SK-N-SH (cell line): ENCODE data around the gene SDF4. TPM values are rescaled to one million over a fixed set of nuclear protein-coding genes. Genes with fewer than 3 reads are reported as not detected.
A peak's percentile ranks its signal among the peaks of the same experiment; 100 is the strongest.

Source experiments
- CTCF ChIA-PET: fragments of 300-600, 350-600 bp; formaldehyde crosslinking; extraction: SDS; loops from one replicate; lab custom pipeline; 2021; lab: Yijun Ruan, JAX
- POLR2A ChIA-PET: fragments of 350-600 bp; sonication (Branson Sonifier 250); formaldehyde crosslinking; extraction: SDS; loops from one replicate; lab custom pipeline; 2020; ENCODE audit warnings: antibody characterized with exemption, inconsistent platforms; lab: Yijun Ruan, JAX
- DNase-seq: peaks from one replicate; pipeline ENCODE4 v3.0.0; 2012
- H2AFZ ChIP-seq: fragments of 200-600 bp; sonication (generic); 2 replicates; pipeline ENCODE4 v1.8.1; 2016; ENCODE audit warnings: antibody characterized with exemption, mild to moderate bottlenecking, low read depth
- H3F3A ChIP-seq: fragments of 200-600 bp; sonication (generic); replicated peaks from 2 replicates; pipeline ENCODE3; 2016; ENCODE audit warnings: antibody characterized with exemption, mild to moderate bottlenecking; ENCODE audit not compliant: insufficient read depth
- H3K27ac ChIP-seq, 2 experiments: fragments of 200-500 bp in 1 of 2; fragments of 200-600 bp in 1 of 2; sonication (Bioruptor generic) in 1 of 2; sonication (generic), shearing (Covaris generic) in 1 of 2; 2 replicates each; pipeline versions ENCODE4 v1.5.1 to v1.6.1; 2014 to 2016; ENCODE audit warnings: low read depth in 2 of 2, inconsistent platforms in 1 of 2, low read length in 1 of 2, mild to moderate bottlenecking in 1 of 2, mixed read lengths in 1 of 2
- H3K27me3 ChIP-seq: fragments of 200-600 bp; sonication (generic), shearing (Covaris generic); 2 replicates; pipeline ENCODE4 v1.6.1; 2016; ENCODE audit warnings: mixed run types; ENCODE audit not compliant: insufficient read depth
- H3K36me3 ChIP-seq, 2 experiments: fragments of 200-500 bp in 1 of 2; fragments of 200-600 bp in 1 of 2; sonication (Bioruptor generic) in 1 of 2; sonication (generic) in 1 of 2; replicated peaks in 1 of 2; 2 replicates each; pipeline versions ENCODE3 to v1.5.1; 2014 to 2016; ENCODE audit warnings: low read length in 1 of 2, mild to moderate bottlenecking in 1 of 2; ENCODE audit not compliant: insufficient read depth in 2 of 2, control insufficient read depth in 1 of 2
- H3K4me1 ChIP-seq, 2 experiments: fragments of 200-500 bp in 1 of 2; fragments of 200-600 bp in 1 of 2; sonication (Bioruptor generic) in 1 of 2; sonication (generic), shearing (Covaris generic) in 1 of 2; 2 replicates each; pipeline versions ENCODE4 v1.5.1 to v1.6.1; 2014 to 2016; ENCODE audit warnings: low read depth in 1 of 2, low read length in 1 of 2, mixed run types in 1 of 2; ENCODE audit not compliant: insufficient read depth in 2 of 2, control insufficient read depth in 1 of 2
- H3K4me2 ChIP-seq: fragments of 200-600 bp; sonication (generic), shearing (Covaris generic); 2 replicates; pipeline ENCODE4 v1.6.1; 2017; ENCODE audit warnings: mixed run types
- H3K4me3 ChIP-seq, 2 experiments: fragments of 200-500 bp in 1 of 2; fragments of 200-600 bp in 1 of 2; sonication (Bioruptor generic) in 1 of 2; sonication (generic), shearing (Covaris generic) in 1 of 2; 2 replicates each; pipeline versions ENCODE4 v1.5.1 to v1.8.1; 2014 to 2016; ENCODE audit warnings: low read depth in 2 of 2, inconsistent platforms in 1 of 2, low read length in 1 of 2, mild to moderate bottlenecking in 1 of 2, mixed read lengths in 1 of 2, moderate library complexity in 1 of 2
- H3K79me2 ChIP-seq: fragments of 200-600 bp; sonication (generic); 2 replicates; pipeline ENCODE4 v1.8.1; 2017; ENCODE audit warnings: mild to moderate bottlenecking; ENCODE audit not compliant: insufficient read depth
- H3K9ac ChIP-seq: fragments of 200-600 bp; sonication (generic); 2 replicates; pipeline ENCODE4 v1.6.1; 2017; ENCODE audit warnings: mixed run types
- H3K9me2 ChIP-seq: fragments of 200-600 bp; sonication (generic); 2 replicates; pipeline ENCODE4 v1.6.1; 2017; ENCODE audit warnings: mixed run types
- H3K9me3 ChIP-seq: fragments of 200-600 bp; sonication (generic); 2 replicates; pipeline ENCODE4 v1.6.1; 2017; ENCODE audit warnings: mixed run types, mild to moderate bottlenecking, moderate library complexity
- H4K20me1 ChIP-seq: fragments of 200-600 bp; sonication (generic); 2 replicates; pipeline ENCODE4 v1.6.1; 2017; ENCODE audit warnings: mild to moderate bottlenecking, mixed run types; ENCODE audit not compliant: insufficient read depth
- CHD2 ChIP-seq: fragments of 150-350 bp; IDR thresholded peaks from 2 replicates; pipeline ENCODE4 v1.6.1; 2018; ENCODE audit warnings: low read length; ENCODE audit not compliant: partially characterized antibody
- ELF1 ChIP-seq: IDR thresholded peaks from 2 replicates; pipeline ENCODE4 v1.4.0; 2012
- FOXM1 ChIP-seq: IDR thresholded peaks from 2 replicates; pipeline ENCODE4 v1.4.0; 2012; ENCODE audit warnings: low read depth, mild to moderate bottlenecking
- GABPA ChIP-seq: IDR thresholded peaks from 2 replicates; pipeline ENCODE4 v1.4.0; 2012; ENCODE audit warnings: low read depth, mild to moderate bottlenecking
- GATA2 ChIP-seq: sonication (generic); formaldehyde crosslinking; IDR thresholded peaks from 2 replicates; pipeline ENCODE4 v1.5.0; 2020; ENCODE audit warnings: mild to moderate bottlenecking, missing genetic modification reagents
- IRF3 ChIP-seq: fragments of 150-350 bp; IDR thresholded peaks from 2 replicates; pipeline ENCODE4 v1.6.1; 2016; ENCODE audit warnings: mild to moderate bottlenecking, low read depth, low read length
- MEF2A ChIP-seq: IDR thresholded peaks from 2 replicates; pipeline ENCODE4 v1.4.0; 2012; ENCODE audit warnings: low read depth, borderline replicate concordance
- MXI1 ChIP-seq: IDR thresholded peaks from 2 replicates; pipeline ENCODE4 v1.6.1; 2012; ENCODE audit warnings: mild to moderate bottlenecking, low read depth, low read length, improper control_type of control experiment
- NFIC ChIP-seq: IDR thresholded peaks from 2 replicates; pipeline ENCODE4 v1.4.0; 2012; ENCODE audit warnings: borderline replicate concordance
- POLR2AphosphoS5 ChIP-seq: IDR thresholded peaks from 2 replicates; pipeline ENCODE4 v1.6.1; 2012; ENCODE audit warnings: low read depth, low read length
- RFX5 ChIP-seq: IDR thresholded peaks from 2 replicates; pipeline ENCODE4 v1.6.1; 2012; ENCODE audit warnings: mild to moderate bottlenecking, improper control_type of control experiment, low read length
- RXRA ChIP-seq: IDR thresholded peaks from 2 replicates; pipeline ENCODE4 v1.4.0; 2012; ENCODE audit warnings: low read depth, mild to moderate bottlenecking, borderline replicate concordance
- SIN3A ChIP-seq: IDR thresholded peaks from 2 replicates; pipeline ENCODE4 v1.6.1; 2012; ENCODE audit warnings: low read depth, mild to moderate bottlenecking, low read length, moderate library complexity, borderline replicate concordance
- TCF12 ChIP-seq: IDR thresholded peaks from 2 replicates; pipeline ENCODE4 v1.4.0; 2012
- TEAD4 ChIP-seq: IDR thresholded peaks from 2 replicates; pipeline ENCODE4 v1.4.0; 2012; ENCODE audit warnings: mild to moderate bottlenecking, borderline replicate concordance; ENCODE audit not compliant: insufficient read depth
- USF1 ChIP-seq: IDR thresholded peaks from 2 replicates; pipeline ENCODE4 v1.4.0; 2012; ENCODE audit warnings: low read depth, borderline replicate concordance
- YY1 ChIP-seq: IDR thresholded peaks from 2 replicates; pipeline ENCODE4 v1.4.0; 2012; ENCODE audit warnings: low read depth, mild to moderate bottlenecking
- ZBTB33 ChIP-seq: IDR thresholded peaks from 2 replicates; pipeline ENCODE4 v1.4.0; 2012; ENCODE audit warnings: low read depth, borderline replicate concordance
- WGBS: methylation state at CpG from one replicate; pipeline ENCODE4 v1.1.6; 2017; ENCODE audit warnings: low lambda C conversion rate; 5-methylcytosine and 5-hydroxymethylcytosine counted together
- polyA plus RNA-seq, 3 experiments: library from polyadenylated mRNA; depleted of rRNA; stranded (reverse); fragments of >200 nt; gene quantifications; 2 replicates each; pipeline ENCODE4 v1.2.3, GENCODE V29; 2012

The SDF4 gene
- polyA plus RNA-seq, 1 of the 3 experiments (the other 2 are of a cell fraction): 265 TPM

GRCh38 chr1:1264868-1265272 is 33.1 kb upstream of the SDF4 start (continued):
- TF ChIP-seq GATA2 (CRISPR knock-in tag): no peak
- TF ChIP-seq SIN3A: no peak; the same call in 1 of the 2 replicates
- TF ChIP-seq FOXM1: no peak

GRCh38 chr1:1264026-1264425 is 32.2 kb upstream of the SDF4 start:
- no peak overlapping the region for H2AFZ ChIP-seq
- ChIA-PET POLR2A (interaction anchor here (0.6 to 1.4 kb wide), 2 partner anchors 10 to 166 kb away, joined by 3 read pairs; partner anchors contain the start of gene UBE2J2), CTCF (interaction anchor here (1.2 to 2.0 kb wide), 2 partner anchors 27 to 141 kb away, joined by 7 to 8 read pairs; no protein-coding TSS in a partner anchor)
- no peak overlapping the region for H3K9ac ChIP-seq
- H3K4me1 ChIP-seq: peaks cover 0 to 4% of the 10 kb centered on the region in 2 experiments; a peak in 2 of 4 replicates
- H3K9me2 ChIP-seq: no peaks in the 10 kb centered on the region
- no peaks in the 10 kb centered on the region for H3K27me3 ChIP-seq
- no peak overlapping the region for H3K4me2 ChIP-seq
- peaks cover 17% of the 10 kb centered on the region for H3F3A ChIP-seq
- no peak overlapping the region for H3K4me3 ChIP-seq
- no peak for DNase-seq
- H3K36me3 ChIP-seq: peaks cover 19 to 57% of the 10 kb centered on the region in 2 experiments
- peak overlapping the region in 1 of 2 experiments; percentile 73; a peak in 2 of 4 replicates for H3K27ac ChIP-seq
- 83% methylated on average over 9 of the region's 9 CpGs for WGBS
- TF ChIP-seq USF1 (no peak), GABPA (no peak), MXI1 (no peak)
- peaks cover 66% of the 10 kb centered on the region for H3K79me2 ChIP-seq
- no peaks in the 10 kb centered on the region for H3K9me3 ChIP-seq
- peaks cover 58% of the 10 kb centered on the region for H4K20me1 ChIP-seq

- no peak for DNase-seq
- 100% methylated on average over 3 of the region's 8 CpGs for WGBS
- Histone ChIP-seq H3K36me3 (peaks cover 19 to 58% of the 10 kb centered on the region in 2 experiments), H3K9me3 (no peaks in the 10 kb centered on the region), H3K9me2 (no peaks in the 10 kb centered on the region), H3K9ac (no peak overlapping the region), H3K27me3 (no peaks in the 10 kb centered on the region), H3K4me3 (no peak overlapping the region), H3F3A (peaks cover 17% of the 10 kb centered on the region), H3K79me2 (peaks cover 54% of the 10 kb centered on the region), H4K20me1 (peaks cover 53% of the 10 kb centered on the region), H3K4me2 (no peak overlapping the region), H2AFZ (no peak overlapping the region), H3K27ac (no peak overlapping the region), H3K4me1 (peaks cover 0 to 4% of the 10 kb centered on the region in 2 experiments; a peak in 2 of 4 replicates)
- TF ChIP-seq NFIC (no peak), YY1 (no peak), CHD2 (no peak), GATA2 (CRISPR knock-in tag) (no peak), TEAD4 (no peak), MEF2A (no peak), SIN3A (no peak), FOXM1 (no peak), ELF1 (no peak), POLR2AphosphoS5 (no peak), RXRA (no peak), RFX5 (no peak), IRF3 (no peak), TCF12 (no peak), USF1 (no peak), ZBTB33 (no peak)
- ChIA-PET CTCF (interaction anchor here (0.6 to 1.0 kb wide), 2 partner anchors 12 to 339 kb away, joined by 4 read pairs; no protein-coding TSS in a partner anchor), POLR2A (interaction anchor here (0.7 kb wide), 1 partner anchor 142 kb away, joined by 3 read pairs; no protein-coding TSS in a partner anchor)
Measured at GRCh38 chr1:1262758-1263157, 31.0 kb upstream of the SDF4 start.
